ENCODE data around the gene SEL1L3.

Gene SEL1L3

DNA sequence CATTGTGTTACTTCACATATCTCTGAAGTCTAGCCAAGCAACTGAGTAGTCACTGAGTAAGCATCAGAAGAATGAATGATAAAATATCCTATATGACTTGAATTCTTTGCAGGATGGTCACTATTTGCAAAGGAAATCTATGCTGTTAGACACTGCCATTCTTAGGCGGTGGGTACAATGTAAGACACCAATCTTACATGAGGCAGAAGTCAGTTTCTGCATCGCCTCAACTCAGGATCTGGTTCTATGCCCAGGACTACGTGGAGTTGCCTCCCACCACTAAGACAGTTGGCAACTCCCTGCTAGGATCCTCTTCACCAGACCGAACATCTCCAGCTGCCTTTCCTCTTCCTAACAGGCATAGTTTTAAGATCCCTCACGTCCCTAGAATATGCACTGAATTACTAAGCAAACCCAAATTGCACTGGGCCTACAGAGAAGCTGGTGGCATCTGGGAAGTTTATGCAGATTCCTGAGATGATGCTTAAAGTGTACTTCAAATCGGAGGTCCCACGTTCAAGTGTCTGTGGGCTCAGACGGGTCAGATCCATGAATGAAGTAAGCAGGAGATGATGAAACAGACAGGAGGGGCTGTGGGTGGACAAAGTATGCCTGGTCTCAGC is 45.6 kb downstream of the SEL1L3 start:
- peak; percentile 90 for DNase-seq (ENCODE audit: low read depth)

DNA sequence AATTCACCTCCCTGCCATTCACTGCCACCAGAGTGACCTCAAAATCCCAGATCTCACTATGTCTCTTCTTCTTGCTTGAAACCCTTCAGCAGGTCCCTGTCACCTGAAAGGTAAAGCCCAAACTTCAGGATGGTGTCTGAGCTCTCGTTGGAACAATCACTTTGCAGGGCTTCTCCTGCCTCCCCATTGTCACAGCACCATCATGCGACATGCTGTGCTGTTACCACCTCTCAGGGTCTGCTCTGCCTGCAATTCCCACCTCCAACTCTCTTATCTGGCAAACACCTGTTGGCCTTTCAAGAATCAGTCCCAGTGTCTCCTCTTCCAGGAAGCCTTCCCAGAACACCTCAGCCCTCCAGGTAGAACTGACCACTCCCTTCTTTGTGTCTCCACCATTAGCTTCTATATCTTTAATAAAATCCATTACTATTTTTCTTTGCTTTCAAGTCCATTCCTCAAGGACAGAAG is 46.2 kb downstream of the SEL1L3 start:
- no peak for DNase-seq (ENCODE audit: low read depth)

DNA sequence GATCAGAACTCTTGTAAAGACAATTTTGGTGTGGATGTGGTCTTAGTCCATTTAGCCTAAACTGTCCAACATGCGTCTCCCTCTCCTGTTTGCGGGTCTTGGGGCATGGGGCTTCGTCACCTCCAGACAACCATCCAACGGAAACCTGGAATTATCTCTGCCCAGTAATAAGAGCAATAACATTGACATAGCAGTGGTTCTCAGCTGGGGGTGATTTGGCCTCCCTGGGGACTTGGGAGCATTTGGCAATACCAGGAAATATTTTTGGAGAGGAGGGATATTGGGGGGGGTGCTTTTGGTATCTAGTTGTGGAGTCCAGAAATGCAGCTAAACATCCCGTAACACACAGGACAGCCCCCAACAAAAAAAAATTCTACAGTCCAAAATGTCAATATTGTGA is 47.2 kb downstream of the SEL1L3 start:
- peak; percentile 27 for DNase-seq (ENCODE audit: low read depth)

DNA sequence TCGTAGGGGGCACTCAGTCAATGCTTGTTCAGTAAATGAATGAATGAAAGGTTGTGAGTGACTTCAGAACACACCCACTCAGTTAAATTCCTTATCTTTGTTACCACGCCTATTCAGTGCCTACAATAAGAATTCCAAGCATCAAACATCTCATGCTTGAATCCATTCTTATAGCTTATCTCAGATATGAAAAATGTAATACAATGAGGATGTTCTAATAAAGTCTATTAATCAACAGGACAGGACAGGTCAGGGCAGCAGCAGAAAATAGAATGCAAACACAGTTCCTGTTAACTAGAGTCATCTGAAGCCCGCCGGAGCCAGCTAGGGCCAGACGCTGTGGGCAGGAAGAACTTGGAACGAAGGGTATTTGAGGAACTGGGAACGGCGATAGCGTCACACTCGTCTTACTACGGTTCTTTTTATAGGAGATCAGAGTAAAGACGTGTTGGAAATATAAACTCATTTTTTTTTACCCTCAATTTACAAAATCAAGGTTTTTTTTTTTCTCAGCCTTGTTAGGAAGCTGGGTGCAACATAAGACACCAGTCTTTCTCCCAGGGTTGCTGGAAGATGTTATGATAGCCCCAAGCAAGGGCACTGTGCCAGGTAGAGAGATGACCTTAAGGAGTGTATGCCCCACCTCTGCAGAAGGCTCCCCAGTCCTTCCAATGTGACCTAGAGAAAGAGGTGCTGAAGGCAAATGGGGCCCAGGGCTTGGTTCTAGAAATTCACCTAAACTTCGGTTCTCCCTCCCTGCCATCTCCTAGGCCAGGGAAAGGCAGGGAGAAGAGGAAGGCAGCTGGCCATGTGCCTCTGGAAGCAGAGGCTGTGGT is 48.3 kb downstream of the SEL1L3 start:
- peak; percentile 70 for DNase-seq (ENCODE audit: low read depth)

DNA sequence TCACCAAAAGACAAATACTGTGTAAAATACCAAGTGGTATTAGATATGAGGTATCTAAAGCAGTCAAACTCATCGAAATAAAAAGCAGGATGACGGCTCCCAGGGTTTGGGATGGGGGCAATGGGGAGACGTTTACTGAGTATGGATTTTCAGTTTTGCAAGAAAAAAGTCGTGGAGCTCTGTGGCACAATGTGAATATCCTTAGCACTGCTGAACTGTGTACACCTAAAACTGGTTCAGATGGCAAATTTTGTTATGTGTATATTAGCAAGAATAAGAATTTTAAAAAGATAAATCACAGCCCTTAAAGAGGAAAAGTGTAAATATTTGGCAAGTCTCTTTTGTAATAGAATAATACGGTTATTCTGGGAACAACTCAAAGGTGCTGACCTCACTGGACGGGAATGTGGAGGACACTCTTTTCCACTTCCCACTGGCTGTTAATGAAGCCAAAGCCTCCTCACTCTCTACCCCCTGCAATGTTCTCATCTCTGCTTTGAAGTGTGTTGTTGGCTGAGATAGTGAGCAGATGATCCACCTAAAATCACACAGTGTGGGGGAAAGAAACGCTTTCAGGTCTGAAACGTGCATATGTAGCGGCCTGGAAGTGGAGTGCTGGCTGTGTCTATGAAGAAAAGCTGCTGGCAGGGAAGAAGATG is 49.2 kb downstream of the SEL1L3 start:
- DNase-seq (ENCODE audit: low read depth), result peak; percentile 86

DNA sequence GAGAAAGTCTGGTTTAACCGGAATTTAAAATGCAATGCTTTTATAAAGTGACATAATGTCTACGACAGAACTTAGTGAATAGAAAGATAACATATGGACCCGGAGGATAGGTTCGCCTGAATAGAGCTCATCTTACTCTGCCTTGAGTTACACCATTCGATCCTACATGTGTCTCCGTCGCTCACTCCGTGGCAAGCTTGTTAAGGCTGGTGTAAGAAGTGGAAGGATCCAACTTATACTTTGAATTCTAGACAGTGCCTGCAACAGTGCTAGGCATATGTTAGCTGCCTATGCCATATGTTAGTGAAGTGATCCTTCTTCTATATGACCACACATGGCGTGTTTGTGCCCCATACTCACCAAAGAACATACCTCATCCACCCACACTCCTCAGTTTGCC is 50.9 kb downstream of the SEL1L3 start:
- DNase-seq (ENCODE audit: low read depth), result no peak

DNA sequence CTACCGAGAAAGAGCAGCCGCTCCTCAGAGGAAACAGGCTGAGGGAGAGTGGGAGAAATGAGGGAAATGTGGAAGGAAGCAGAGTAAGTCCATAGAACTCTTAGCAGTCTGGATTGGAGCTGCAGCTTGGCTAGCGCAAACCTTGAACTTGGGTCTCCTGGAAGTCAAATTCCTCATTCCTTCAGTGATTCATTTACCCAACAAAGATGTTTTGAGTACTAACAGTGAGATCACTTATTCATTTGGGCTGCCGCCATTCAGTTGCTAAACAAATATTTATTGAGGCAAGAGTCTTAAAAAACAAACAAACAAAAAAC is 51.5 kb downstream of the SEL1L3 start:
- peak; percentile 67 for DNase-seq (ENCODE audit: low read depth)

DNA sequence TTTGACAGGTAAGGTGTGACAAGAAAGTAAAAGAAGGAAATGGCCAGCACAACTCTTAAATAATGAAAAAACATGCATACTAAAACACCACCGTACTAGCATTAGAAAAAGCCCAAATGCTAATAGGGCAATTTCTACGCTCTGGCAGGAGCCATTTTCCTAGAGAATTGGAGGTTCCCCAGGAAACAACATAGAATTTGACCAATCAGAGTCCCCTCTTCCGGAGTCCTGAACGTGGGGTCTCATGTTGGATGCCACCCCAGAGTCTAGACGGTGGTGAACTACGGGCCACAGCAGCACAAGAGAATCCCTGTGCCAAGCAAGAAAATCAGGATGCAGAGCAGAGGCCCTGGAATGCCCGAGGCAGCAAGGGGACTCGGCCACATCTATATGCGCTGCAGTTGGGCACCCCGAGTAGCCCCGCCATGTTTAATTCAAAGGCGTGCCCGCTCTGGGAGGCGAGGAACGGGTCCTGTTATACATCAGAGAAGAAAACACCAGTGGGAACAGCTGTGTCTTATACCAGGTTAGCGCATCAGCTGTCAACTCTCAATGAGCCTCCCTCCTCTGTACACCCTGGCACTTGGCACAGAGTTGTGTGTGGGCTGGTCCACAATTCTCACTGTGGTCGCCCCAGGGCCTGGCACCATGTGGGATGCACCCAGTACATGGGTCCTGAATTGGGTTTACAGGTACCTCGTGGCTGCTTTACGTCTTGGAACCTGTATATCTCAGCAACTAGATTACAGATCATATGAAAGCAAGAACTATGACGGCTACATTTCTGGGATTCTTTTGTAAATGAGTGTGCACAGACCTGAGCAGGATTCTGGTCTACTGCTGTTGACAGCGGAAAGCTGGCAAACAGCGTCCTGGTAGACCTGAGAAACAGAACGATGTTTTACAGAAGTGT is 52.1 kb downstream of the SEL1L3 start:
- DNase-seq (ENCODE audit: low read depth), result no peak

DNA sequence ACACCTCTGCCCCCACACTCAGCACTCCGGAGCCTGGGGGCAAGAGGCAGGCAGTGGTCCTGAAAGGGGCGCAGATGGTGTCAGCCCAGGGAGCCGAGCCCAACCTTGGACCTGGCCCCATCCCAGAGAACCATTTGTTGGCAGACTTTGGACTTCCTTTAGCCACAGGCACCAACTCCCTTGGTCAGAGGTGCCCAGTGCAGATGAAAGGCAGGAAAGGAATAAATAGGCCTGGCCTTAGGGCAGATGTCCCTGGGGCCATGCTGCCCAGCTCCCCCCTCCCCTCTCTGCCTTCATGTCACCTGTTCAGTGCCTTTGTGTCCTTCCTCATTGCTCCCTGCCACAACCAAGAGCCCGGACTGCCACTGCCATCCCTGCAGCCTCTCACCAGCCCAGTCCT is 52.8 kb downstream of the SEL1L3 start:
- no peak for DNase-seq (ENCODE audit: low read depth)

DNA sequence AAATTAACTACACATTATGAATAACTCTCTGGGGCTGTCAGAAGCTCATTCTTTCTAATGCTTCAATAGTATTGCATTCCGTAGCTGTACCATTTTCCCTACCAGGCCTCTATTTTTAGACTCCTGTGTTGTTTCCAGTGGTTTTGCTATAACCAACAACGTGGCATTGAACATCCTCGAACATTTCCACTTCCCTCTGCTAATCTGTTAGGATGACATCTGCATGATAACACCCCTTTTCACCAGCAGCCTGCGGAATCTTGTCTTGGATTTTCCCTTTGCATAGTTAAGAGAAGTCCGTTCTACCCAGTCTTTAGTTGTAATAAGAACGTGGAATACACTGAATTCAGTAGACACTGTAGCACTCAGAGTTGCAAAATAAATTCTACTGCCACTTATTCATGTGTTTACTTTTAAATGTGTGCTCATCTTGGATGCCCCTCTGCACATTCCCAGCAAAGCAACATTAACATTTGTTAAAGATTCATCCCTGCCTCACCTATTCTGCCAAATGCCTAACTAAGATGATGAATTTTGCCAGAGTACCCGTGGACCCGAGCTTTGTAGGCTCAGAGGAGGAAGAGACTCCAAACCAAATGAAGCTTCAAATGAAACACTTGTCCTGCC is 55.6 kb downstream of the SEL1L3 start:
- no peak for DNase-seq (ENCODE audit: low read depth)

DNA sequence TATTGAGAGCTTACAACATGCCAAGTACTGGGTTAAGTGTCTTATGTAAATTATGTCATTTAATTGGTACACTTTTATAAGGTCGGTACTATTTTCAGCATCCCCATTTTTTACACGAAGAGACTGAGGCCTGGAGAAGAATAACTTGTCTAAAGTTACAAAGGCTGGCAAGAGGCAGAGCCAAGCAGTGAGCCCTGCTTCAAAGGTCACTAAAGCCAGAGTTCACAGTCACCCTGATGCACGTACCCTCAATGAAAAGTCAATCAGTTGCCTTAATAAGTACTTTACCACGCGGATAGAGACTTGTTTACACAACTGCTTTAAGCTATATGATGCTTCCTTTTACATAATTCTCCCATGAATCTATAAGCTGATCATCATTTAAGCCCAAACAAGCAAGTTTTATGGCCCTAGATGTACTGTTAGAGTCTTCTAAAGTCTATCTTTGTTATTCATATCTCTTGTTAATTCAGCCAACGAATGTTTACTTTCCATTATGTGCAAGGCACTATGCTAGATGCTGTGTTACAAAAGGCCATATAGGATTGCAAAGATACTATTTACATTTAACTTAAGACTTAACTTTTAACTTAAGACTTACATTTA is 57.4 kb downstream of the SEL1L3 start:
- DNase-seq (ENCODE audit: low read depth), result no peak

DNA sequence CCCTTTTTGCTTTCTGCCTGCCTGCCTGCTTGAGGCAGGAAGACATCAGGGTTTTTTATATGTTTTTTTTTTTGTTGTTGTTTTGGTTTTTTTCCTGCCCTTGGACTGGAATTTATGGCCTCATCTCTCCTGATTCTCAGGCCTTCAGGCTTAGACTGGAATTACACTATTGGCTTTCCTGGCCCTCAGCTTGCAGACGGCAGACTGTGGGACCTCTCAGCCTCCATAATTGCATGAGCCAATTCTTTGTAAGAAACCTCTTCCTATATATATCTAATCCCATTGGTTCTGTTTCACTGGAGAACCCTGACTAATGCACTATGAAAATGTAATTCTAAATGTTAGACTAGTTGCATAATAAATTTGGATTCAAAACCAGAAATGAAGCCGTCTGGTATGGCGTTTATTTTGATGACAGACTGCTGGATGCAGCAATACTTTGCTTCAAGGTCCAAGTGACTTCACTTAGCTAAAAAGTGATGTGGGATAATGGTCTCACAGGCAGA is 59.0 kb downstream of the SEL1L3 start:
- DNase-seq (ENCODE audit: low read depth), result no peak

DNA sequence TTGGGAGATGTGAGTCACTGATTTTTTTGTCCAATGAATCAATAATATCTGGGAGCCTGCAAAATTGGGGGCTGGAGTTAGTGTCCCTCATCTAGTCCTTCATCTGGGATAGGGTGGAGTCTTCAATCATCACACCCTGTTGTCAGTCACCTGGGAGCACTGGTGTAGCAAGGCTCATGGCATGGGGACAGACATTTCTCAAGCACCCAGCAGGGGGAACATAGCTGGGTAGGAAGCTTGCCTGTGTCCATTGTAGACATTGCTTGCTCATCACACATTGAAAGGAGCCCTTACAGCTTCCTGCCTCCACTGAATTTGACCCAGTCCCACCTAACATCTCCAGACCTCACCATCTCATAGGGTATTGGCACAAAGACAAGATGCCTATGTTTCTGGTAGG is 61.2 kb downstream of the SEL1L3 start:
- DNase-seq (ENCODE audit: low read depth), result no peak

DNA sequence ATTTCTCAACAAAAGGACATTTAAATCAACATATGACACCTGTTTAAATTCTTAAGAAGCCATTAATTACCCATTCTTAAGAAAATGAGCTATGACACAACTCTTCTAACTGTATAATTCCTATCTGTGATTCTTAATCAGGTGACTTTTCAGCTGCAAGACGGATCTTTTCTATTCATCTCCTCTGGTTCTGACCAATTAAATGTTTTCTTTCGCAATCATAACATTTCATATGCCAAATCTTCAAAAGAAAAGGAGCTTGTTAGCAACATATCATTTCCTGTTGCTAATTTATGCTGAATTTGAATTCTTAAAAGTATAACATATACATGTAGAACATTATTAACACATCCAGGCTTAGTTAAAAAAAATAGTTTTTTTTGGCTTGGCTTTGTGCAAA is 62.5 kb downstream of the SEL1L3 start:
- DNase-seq (ENCODE audit: low read depth), result peak; percentile 32

DNA sequence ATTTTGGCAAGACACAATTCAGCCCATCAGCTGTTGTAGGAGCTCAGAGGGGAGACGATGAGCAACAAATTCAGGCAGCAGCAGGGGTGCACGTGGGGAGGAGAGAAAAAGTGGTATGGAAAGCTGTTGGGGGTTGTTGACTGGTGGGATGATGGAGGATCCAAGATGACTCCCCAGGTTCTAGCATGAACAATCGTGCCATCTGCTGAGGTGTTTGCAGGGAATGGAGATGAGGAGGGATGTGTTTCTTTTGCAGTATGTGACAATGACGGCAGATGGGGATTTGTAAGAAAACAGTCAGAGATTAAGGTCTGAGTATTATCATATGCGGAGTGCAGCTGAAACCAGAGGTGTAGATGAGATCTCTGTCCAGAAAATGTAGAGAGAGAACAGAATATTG is 63.3 kb downstream of the SEL1L3 start:
- DNase-seq (ENCODE audit: low read depth), result no peak

DNA sequence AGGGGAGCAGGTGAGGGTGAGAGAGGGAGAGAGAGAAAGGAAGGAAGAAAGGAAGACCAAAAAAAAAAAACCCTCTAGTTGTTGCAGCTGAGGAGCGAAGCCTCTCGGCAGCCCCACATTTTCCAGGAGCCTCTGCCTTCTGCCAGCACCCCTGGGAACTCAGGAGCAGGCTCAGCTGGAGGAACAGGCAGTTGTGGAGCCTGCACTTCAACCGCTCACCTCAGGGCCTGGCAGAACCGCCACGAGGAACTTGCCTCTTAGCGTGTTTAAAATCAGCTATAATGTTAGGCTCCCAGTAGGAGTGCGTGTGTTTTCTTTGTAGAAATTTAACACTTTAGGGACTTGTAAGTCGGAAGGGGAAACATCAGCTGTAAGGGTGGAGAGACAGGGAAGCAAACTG is 65.7 kb downstream of the SEL1L3 start:
- DNase-seq (ENCODE audit: low read depth), result no peak

DNA sequence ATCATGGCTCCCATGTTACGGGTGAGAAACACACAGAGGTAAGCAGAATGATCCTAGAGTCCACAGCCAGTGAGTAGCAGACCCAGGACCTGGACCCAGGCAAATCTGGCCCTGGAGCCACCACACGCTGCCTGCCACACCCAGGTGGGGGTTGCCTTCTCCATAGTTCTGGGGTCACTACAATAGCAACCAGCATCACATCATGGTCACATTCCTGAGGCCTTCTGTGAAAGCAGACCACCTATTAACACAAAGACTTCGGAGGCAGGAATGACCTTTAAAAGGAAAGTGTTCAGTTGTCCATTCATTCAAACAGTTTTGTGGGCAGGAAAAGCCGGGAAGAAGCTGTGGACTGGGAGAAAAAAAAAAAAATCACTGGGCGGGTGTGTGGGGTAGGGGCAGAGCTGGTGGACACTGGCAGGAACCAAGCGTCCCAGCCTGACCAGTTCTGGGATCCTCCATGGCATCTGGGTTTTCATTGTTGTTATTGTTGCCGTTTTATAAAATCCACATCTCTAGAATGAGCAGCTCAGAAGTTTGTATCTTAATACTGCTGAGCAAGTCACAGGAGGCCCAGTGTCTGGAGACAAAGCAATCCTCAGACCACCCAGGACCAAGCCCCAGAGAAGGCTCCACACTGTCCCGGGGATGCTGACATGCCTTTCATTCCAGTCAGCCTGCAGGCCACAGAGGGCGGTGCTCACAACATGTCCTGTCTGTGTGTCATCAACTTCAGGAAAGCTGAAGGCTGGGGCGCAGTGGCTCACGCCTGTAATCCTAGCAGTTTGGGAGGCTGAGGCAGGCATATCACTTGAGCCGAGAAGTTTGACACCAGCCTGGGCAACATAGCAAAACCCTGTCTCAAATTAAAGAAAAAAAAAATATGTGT is 67.0 kb downstream of the SEL1L3 start:
- DNase-seq (ENCODE audit: low read depth), result peak; percentile 84

DNA sequence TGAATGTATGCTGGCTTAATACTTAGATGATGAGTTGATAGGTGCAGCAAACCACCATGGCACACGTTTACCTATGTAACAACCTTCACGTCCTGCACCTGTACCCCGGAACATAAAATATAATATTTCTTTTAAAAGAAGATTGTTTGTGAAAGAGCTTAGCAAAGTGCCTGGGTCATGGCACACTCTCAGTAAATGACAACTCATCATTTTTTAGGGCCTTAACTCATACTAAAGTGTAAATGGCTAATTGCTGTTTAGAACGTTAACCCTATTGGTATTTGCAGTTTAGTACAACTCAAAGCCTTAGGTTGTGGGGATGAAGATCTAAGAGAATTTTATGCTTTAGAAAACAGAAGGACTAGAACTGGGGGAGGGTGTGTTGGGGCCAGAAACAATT is 67.7 kb downstream of the SEL1L3 start:
- DNase-seq (ENCODE audit: low read depth), result no peak

DNA sequence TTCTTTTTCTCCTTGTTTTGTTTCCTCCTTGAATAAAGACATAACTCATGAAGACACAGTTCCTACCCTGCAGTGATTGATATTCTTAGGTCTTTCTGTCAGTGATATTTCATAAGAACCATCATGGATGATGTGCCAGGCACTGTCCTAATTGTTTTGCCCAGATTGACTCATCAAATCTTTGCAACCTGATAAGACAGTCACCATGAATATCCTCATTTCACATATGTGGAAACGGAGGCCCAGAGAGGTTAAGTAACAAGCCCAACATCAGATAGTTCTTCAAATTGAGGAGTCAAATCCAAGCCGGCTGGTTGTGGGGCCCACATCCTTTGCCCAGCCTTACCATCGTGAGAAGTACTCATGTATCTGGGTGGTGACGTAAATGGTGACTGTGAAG is 69.9 kb downstream of the SEL1L3 start:
- DNase-seq (ENCODE audit: low read depth), result peak; percentile 33

DNA sequence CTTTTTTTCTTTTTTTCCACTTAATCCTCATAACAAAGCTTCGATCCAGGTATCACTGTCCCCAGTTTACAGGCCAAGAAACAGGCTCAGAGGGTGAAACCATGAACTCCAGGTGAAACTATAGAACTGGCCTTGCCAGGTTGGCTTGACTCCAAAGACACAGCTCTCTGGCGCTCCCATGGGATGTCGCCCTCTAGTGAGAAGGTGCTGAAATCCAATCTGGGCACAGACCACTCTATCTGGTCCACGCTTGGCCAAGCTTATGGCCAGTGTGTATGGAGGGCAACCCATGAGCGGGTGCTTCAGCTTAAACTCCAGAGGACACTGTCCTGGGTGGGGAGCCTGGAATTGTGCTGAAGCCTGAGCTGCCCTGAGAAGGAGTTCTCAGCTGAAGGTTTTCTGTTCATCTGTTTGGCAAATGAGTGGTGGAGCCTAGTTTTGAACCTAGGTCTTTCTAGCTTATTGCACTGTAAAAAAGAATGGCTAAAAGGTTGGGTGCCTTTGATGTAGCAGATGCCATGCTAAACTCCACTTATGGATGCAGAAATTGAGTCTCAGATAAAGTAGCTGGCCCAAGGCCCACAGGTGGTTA is 70.5 kb downstream of the SEL1L3 start:
- DNase-seq (ENCODE audit: low read depth), result no peak
